Urinary bladder (tissue), 4 donors: ENCODE measurements around the gene MEIOB. TPM values are rescaled to one million over a fixed set of nuclear protein-coding genes. Genes with fewer than 3 reads are reported as not detected.

ENCODE experiments used
- DNase-seq: peaks from one replicate; pipeline ENCODE4 v3.0.0-alpha.2; 2015; ENCODE audit errors: extremely low spot score
- H3K27ac ChIP-seq: one replicate; pipeline ENCODE4 v1.5.1; 2013; ENCODE audit warnings: low read depth, mild to moderate bottlenecking, moderate library complexity
- H3K36me3 ChIP-seq: one replicate; pipeline ENCODE4 v1.6.1; 2013; ENCODE audit warnings: mild to moderate bottlenecking, moderate library complexity; ENCODE audit not compliant: insufficient read depth
- H3K4me1 ChIP-seq: one replicate; pipeline ENCODE4 v1.6.1; 2013; ENCODE audit warnings: mild to moderate bottlenecking, moderate library complexity; ENCODE audit not compliant: insufficient read depth
- H3K4me3 ChIP-seq: one replicate; pipeline ENCODE4 v1.5.1; 2013; ENCODE audit warnings: low read depth, low read length
- WGBS: extraction: QIAGEN DNeasy Blood & Tissue Kit; methylation state at CpG from one replicate; pipeline ENCODE4 v1.1.7; 2013; 5-methylcytosine and 5-hydroxymethylcytosine counted together
- polyA plus RNA-seq: library from polyadenylated mRNA; stranded (reverse); fragments of 200-250 nt; gene quantifications from one replicate; pipeline ENCODE4 v1.2.3, GENCODE V29; 2013
- total RNA-seq: library from RNA; depleted of rRNA; stranded (reverse); fragments of >200 nt; gene quantifications from one replicate; pipeline ENCODE4 v1.2.3, GENCODE V29; 2014
- donor health status: healthy with polysubstance abuse.
- donor health status: healthy.

MEIOB gene
- total and polyA plus RNA-seq, 2 donors, result not detected

- 87% methylated on average over 59 of the region's 59 CpGs for WGBS
- DNase-seq, result no peak
- Histone ChIP-seq H3K4me3 (no peak overlapping the region), H3K36me3 (peaks cover 2% of the 10 kb centered on the region), H3K27ac (no peak overlapping the region), H3K4me1 (no peaks in the 10 kb centered on the region)
Measured at GRCh38 chr16:1791943-1792812, 79.8 kb downstream of the MEIOB start.

GRCh38 chr16:1791256-1791942 is 80.6 kb downstream of the MEIOB start:
- no peak for DNase-seq
- H3K4me1 ChIP-seq, result no peaks in the 10 kb centered on the region
- WGBS, result 93% methylated on average over 53 of the region's 53 CpGs
- no peak overlapping the region for H3K27ac ChIP-seq
- no peak overlapping the region for H3K4me3 ChIP-seq
- peaks cover 2% of the 10 kb centered on the region for H3K36me3 ChIP-seq

GRCh38 chr16:1790611-1791255 is 81.2 kb downstream of the MEIOB start:
- Histone ChIP-seq H3K27ac (no peak overlapping the region), H3K4me3 (no peak overlapping the region), H3K36me3 (peaks cover 2% of the 10 kb centered on the region), H3K4me1 (no peaks in the 10 kb centered on the region)
- no peak for DNase-seq
- 95% methylated on average over 44 of the region's 44 CpGs for WGBS

- Histone ChIP-seq H3K4me1 (no peaks in the 10 kb centered on the region), H3K4me3 (no peak overlapping the region), H3K36me3 (peaks cover 2% of the 10 kb centered on the region), H3K27ac (no peak overlapping the region)
- DNase-seq, result no peak
- WGBS, result 94% methylated on average over 15 of the region's 15 CpGs
Measured at GRCh38 chr16:1790261-1790610, 81.7 kb downstream of the MEIOB start.

GRCh38 chr16:1789643-1790045 is 82.3 kb downstream of the MEIOB start:
- H3K36me3 ChIP-seq, result peaks cover 2% of the 10 kb centered on the region
- DNase-seq, result no peak
- H3K4me1 ChIP-seq, result no peaks in the 10 kb centered on the region
- no peak overlapping the region for H3K27ac ChIP-seq
- 88% methylated on average over 25 of the region's 25 CpGs for WGBS
- no peak overlapping the region for H3K4me3 ChIP-seq

GRCh38 chr16:1788708-1789100 is 83.3 kb downstream of the MEIOB start:
- 63% methylated on average over 19 of the region's 19 CpGs for WGBS
- Histone ChIP-seq H3K4me1 (no peaks in the 10 kb centered on the region), H3K4me3 (no peak overlapping the region), H3K27ac (no peak overlapping the region), H3K36me3 (peaks cover 2% of the 10 kb centered on the region)
- DNase-seq, result no peak

GRCh38 chr16:1788095-1788707 is 83.8 kb downstream of the MEIOB start:
- Histone ChIP-seq H3K4me3 (no peak overlapping the region), H3K4me1 (no peaks in the 10 kb centered on the region), H3K27ac (no peak overlapping the region), H3K36me3 (peaks cover 2% of the 10 kb centered on the region)
- no peak for DNase-seq
- WGBS, result 92% methylated on average over 38 of the region's 38 CpGs

GRCh38 chr16:1787322-1788094 is 84.5 kb downstream of the MEIOB start:
- Histone ChIP-seq H3K27ac (no peak overlapping the region), H3K4me1 (no peaks in the 10 kb centered on the region), H3K4me3 (no peak overlapping the region), H3K36me3 (peaks cover 2% of the 10 kb centered on the region)
- no peak for DNase-seq
- WGBS, result 90% methylated on average over 44 of the region's 44 CpGs

- Histone ChIP-seq H3K36me3 (peaks cover 2% of the 10 kb centered on the region), H3K4me1 (no peaks in the 10 kb centered on the region), H3K4me3 (no peak overlapping the region), H3K27ac (no peak overlapping the region)
- DNase-seq, result no peak
- 89% methylated on average over 6 of the region's 6 CpGs for WGBS
Measured at GRCh38 chr16:1787056-1787321, 85.0 kb downstream of the MEIOB start.

- H3K4me1 ChIP-seq, result no peaks in the 10 kb centered on the region
- H3K36me3 ChIP-seq, result peaks cover 2% of the 10 kb centered on the region
- no peak overlapping the region for H3K4me3 ChIP-seq
- H3K27ac ChIP-seq, result no peak overlapping the region
- WGBS, result 87% methylated on average over 51 of the region's 51 CpGs
- DNase-seq, result no peak
Measured at GRCh38 chr16:1786242-1787055, 85.5 kb downstream of the MEIOB start.

GRCh38 chr16:1785846-1786170 is 86.2 kb downstream of the MEIOB start:
- DNase-seq, result no peak
- H3K27ac ChIP-seq, result no peak overlapping the region
- peaks cover 2% of the 10 kb centered on the region for H3K36me3 ChIP-seq
- 85% methylated on average over 14 of the region's 14 CpGs for WGBS
- no peak overlapping the region for H3K4me3 ChIP-seq
- H3K4me1 ChIP-seq, result no peaks in the 10 kb centered on the region

- Histone ChIP-seq H3K4me3 (no peak overlapping the region), H3K4me1 (no peaks in the 10 kb centered on the region), H3K27ac (no peak overlapping the region), H3K36me3 (no peaks in the 10 kb centered on the region)
- DNase-seq, result no peak
- WGBS, result 88% methylated on average over 26 of the region's 26 CpGs
Measured at GRCh38 chr16:1784977-1785845, 86.8 kb downstream of the MEIOB start.
